ENCODE data around the gene KCNH1. TPM values are rescaled to one million over a fixed set of nuclear protein-coding genes. Genes with fewer than 3 reads are reported as not detected.

Gene KCNH1
- total RNA-seq, 1 donor from 2014 or later = 6.3 TPM

DNA sequence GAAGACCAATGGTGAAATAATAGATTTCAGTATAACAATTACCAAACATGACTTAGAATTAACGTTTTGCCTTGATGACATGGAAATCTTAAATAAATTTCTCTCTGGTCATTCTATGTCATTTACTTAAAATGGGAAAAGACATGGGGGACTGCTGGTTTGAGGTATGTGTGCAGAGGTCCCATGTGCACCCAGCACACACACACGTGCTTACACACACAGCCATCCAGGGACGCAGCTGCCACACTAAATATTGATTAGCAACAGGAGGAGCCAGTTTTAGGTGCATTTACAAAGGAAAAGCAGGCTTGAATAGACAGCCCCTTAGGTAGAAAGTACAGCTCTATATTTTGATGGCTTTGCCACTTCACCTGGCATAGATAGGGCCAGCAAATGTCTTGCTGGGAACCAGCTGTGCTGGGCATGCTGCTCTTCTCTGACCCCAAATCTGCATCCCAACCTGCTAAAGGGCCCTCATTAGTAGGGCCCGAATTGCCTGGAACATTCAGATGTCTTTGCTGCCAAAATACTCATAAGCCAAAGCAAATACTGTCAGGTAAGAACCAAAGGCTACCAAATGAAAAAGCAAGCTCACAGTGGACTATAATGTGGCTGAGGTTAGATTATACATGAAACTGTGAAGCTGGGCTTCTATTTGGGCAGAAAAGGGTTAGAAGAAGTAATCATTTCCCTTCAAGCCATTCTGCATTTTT lies 405.4 kb downstream of the KCNH1 start:
- no peaks in the 10 kb centered on the region for H3K36me3 Mint-ChIP-seq (ENCODE audit: low read depth)
- no peaks in the 10 kb centered on the region for H3K27me3 Mint-ChIP-seq (ENCODE audit: low read depth)
- H3K4me1 Mint-ChIP-seq (ENCODE audit: low read depth) = no peaks in the 10 kb centered on the region
- no peak for DNase-seq (ENCODE audit: low spot score)
- no peak overlapping the region for H3K4me3 Mint-ChIP-seq (ENCODE audit: unreplicated experiment)
- no peak overlapping the region for H3K27ac Mint-ChIP-seq (ENCODE audit: unreplicated experiment)
- no peaks in the 10 kb centered on the region for H3K9me3 Mint-ChIP-seq (ENCODE audit: low read depth)
- no peak for TF ChIP-seq CTCF (IDR thresholded peaks at IDR 0.05)

DNA sequence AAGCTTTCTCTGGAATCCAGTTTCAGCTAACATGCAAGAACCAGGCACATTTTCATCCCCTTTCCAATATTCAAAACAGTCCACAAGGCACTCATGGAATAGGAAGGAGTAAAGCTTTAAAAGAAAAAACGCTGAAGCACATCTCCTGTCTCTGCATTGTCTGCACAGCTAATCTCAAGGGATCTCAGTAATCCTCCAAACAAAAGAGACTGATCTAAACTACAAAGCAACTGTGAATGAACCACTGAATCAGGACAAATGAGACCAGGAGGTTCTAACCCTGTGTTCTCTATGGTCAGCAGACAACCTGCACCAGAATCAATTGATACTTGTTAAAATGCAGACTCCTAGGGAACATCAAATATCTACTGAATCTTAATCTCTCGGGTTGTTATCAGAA lies 406.2 kb downstream of the KCNH1 start:
- Mint-ChIP-seq H3K27me3 (ENCODE audit: low read depth) (no peaks in the 10 kb centered on the region), H3K9me3 (ENCODE audit: low read depth) (no peaks in the 10 kb centered on the region), H3K27ac (ENCODE audit: unreplicated experiment) (no peak overlapping the region), H3K4me1 (ENCODE audit: low read depth) (peaks cover 3% of the 10 kb centered on the region), H3K36me3 (ENCODE audit: low read depth) (no peaks in the 10 kb centered on the region), H3K4me3 (ENCODE audit: unreplicated experiment) (no peak overlapping the region)
- TF ChIP-seq CTCF (IDR thresholded peaks at IDR 0.05) = no peak
- DNase-seq (ENCODE audit: low spot score) = no peak

DNA sequence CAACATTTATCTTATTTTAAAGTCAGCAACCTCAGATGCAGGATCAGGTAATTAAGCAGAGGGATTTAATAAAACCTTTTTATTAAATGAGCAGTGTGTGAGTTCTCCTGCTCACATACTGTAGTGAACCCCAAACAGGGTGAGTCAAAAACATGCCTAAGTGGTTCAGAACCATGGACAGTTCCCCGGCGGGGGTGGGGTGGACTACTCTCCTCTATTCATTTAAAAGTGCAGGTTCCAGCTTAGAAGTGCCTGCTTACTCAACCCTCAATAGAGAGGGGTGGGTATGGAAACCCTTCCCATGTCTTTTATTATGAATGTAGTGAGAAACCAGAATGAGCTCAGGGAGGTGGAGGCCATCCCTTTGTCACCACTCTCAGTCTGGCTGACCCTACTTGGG lies 407.3 kb downstream of the KCNH1 start:
- Mint-ChIP-seq H3K27ac (ENCODE audit: unreplicated experiment) (no peak overlapping the region), H3K4me3 (ENCODE audit: unreplicated experiment) (no peak overlapping the region), H3K27me3 (ENCODE audit: low read depth) (no peaks in the 10 kb centered on the region), H3K36me3 (ENCODE audit: low read depth) (no peaks in the 10 kb centered on the region), H3K9me3 (ENCODE audit: low read depth) (no peaks in the 10 kb centered on the region), H3K4me1 (ENCODE audit: low read depth) (peaks cover 7% of the 10 kb centered on the region)
- DNase-seq (ENCODE audit: low spot score) = no peak
- no peak for TF ChIP-seq CTCF (IDR thresholded peaks at IDR 0.05)

DNA sequence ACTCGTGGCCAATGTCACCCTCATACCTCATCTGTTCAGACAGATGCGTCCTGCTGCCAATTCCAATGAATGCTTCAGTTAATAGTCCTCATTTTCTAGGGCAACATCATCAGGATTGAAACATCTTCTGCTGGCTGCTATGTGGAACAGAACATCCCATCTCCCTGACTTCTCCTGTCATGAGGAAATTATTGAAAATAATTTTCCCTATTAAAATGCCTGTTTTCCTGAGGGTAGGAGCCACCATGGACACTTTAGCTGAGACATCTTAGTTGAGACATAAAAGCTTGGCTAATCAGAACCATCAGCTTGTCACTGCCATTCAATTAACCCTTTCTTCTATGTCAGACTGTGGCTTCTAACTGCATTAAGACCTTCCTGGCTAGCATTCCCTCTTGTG lies 409.2 kb downstream of the KCNH1 start:
- no peak for TF ChIP-seq CTCF (IDR thresholded peaks at IDR 0.05)
- Mint-ChIP-seq H3K36me3 (ENCODE audit: low read depth) (no peaks in the 10 kb centered on the region), H3K4me3 (ENCODE audit: unreplicated experiment) (no peak overlapping the region), H3K27ac (ENCODE audit: unreplicated experiment) (no peak overlapping the region), H3K9me3 (ENCODE audit: low read depth) (no peaks in the 10 kb centered on the region), H3K4me1 (ENCODE audit: low read depth) (peaks cover 7% of the 10 kb centered on the region), H3K27me3 (ENCODE audit: low read depth) (no peaks in the 10 kb centered on the region)
- no peak for DNase-seq (ENCODE audit: low spot score)

DNA sequence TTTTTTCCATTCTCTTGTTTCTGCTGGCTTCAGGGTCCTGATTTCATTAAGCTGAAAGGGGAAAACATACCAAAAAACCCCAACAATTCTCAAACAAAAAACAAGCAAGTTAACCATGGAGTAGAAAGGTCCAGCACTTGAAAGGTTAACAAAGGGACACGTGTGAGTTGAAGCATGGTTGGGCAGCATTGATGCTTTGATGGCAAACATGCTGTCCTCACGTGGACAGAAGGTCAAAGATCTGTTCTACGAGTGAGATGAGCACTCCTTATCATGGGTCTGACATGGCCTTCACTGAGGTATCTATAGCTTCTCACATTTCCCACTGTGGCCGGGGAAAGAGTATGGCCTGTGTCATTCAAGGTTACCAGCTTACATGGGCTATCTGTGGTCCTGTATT lies 410.3 kb downstream of the KCNH1 start:
- DNase-seq (ENCODE audit: low spot score) = no peak
- no peaks in the 10 kb centered on the region for H3K27me3 Mint-ChIP-seq (ENCODE audit: low read depth)
- H3K9me3 Mint-ChIP-seq (ENCODE audit: low read depth) = no peaks in the 10 kb centered on the region
- H3K27ac Mint-ChIP-seq (ENCODE audit: unreplicated experiment) = no peak overlapping the region
- H3K4me1 Mint-ChIP-seq (ENCODE audit: low read depth) = peaks cover 7% of the 10 kb centered on the region
- no peak overlapping the region for H3K4me3 Mint-ChIP-seq (ENCODE audit: unreplicated experiment)
- no peak for TF ChIP-seq CTCF (IDR thresholded peaks at IDR 0.05)
- H3K36me3 Mint-ChIP-seq (ENCODE audit: low read depth) = no peaks in the 10 kb centered on the region
